ENCODE measurements around the gene NRCAM.

- TF ChIP-seq GATA2 (IDR thresholded peaks at IDR 0.05; ENCODE audit: low read depth, low read length), result no peak
- TF ChIP-seq GATA3 (IDR thresholded peaks at IDR 0.05; ENCODE audit: low read depth, low read length), result no peak
Measured at GRCh38 chr7:108222236-108222892, 233.9 kb downstream of the NRCAM start.
